ENCODE results near the gene LIN7B.

LIN7B gene

DNA sequence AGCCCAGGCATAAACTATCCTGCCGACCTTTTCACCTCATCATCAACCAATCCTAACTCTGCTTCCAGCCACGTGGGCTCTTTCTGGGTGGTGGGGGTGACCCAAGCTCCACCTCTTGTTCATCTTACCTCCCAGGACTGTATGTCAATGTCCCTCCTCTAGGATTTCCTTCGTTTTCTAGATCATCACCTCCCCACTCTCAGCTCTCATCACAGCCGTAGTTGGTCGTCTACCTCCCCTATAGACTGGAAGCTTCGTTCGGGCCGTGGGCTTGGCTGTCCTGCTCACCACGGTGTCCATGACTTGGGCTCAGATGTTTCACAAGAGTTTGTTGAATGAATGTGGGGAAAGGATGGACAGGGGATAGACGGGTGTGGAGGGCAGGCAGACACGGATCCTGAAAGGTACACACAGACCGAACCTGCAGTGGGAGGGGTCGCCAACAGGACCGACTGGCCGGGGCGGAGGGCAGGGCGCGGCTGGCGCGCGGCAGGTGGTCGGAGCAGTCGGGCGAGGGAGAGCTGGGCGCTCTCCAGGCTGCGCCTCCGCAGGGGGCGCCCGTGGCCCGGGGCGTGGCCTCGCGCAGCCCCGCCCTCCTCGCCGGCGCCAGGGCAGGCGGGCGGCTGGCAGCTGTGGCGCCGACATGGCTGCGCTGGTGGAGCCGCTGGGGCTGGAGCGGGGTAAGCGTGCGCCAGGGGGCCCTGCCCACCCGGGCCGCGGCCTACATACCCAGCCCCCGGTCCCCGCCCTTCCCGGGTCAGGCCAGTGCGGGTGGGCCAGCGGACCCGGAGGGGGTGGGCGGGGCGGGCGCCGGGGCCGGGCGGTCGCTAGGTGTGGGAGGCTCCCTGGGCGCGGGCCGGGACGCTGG lies at the start of gene LIN7B (continued):
- TF ChIP-seq ZNF596 (tag by site-specific recombination; IDR thresholded peaks at IDR 0.05), result no peak
- TF ChIP-seq, protein P1, sequence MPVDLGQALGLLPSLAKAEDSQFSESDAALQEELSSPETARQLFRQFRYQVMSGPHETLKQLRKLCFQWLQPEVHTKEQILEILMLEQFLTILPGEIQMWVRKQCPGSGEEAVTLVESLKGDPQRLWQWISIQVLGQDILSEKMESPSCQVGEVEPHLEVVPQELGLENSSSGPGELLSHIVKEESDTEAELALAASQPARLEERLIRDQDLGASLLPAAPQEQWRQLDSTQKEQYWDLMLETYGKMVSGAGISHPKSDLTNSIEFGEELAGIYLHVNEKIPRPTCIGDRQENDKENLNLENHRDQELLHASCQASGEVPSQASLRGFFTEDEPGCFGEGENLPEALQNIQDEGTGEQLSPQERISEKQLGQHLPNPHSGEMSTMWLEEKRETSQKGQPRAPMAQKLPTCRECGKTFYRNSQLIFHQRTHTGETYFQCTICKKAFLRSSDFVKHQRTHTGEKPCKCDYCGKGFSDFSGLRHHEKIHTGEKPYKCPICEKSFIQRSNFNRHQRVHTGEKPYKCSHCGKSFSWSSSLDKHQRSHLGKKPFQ (tag by site-specific recombination; IDR thresholded peaks at IDR 0.05), result no peak
- TF ChIP-seq, protein P2, sequence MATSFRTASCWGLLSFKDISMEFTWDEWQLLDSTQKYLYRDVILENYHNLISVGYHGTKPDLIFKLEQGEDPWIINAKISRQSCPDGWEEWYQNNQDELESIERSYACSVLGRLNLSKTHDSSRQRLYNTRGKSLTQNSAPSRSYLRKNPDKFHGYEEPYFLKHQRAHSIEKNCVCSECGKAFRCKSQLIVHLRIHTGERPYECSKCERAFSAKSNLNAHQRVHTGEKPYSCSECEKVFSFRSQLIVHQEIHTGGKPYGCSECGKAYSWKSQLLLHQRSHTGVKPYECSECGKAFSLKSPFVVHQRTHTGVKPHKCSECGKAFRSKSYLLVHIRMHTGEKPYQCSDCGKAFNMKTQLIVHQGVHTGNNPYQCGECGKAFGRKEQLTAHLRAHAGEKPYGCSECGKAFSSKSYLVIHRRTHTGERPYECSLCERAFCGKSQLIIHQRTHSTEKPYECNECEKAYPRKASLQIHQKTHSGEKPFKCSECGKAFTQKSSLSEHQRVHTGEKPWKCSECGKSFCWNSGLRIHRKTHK (tag by site-specific recombination; IDR thresholded peaks at IDR 0.05), result no peak
- TF ChIP-seq ZNF133 (tag by site-specific recombination; IDR thresholded peaks at IDR 0.05), result no peak
- TF ChIP-seq, protein P3, sequence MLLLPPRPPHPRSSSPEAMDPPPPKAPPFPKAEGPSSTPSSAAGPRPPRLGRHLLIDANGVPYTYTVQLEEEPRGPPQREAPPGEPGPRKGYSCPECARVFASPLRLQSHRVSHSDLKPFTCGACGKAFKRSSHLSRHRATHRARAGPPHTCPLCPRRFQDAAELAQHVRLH (tag by site-specific recombination; IDR thresholded peaks at IDR 0.05), result no peak
- no peak; the same call in 1 of the 2 replicates for TF ChIP-seq ZNF501 (tag by site-specific recombination; IDR thresholded peaks at IDR 0.05)
- TF ChIP-seq ZNF221 (tag by site-specific recombination; IDR thresholded peaks at IDR 0.05; ENCODE audit: borderline replicate concordance), result no peak
- TF ChIP-seq ZNF558 (tag by site-specific recombination; IDR thresholded peaks at IDR 0.05), result no peak
- TF ChIP-seq ZNF366 (tag by site-specific recombination; conservative IDR thresholded peaks at IDR 0.05), result peak; percentile 85
- TF ChIP-seq ZNF266 (tag by site-specific recombination; IDR thresholded peaks at IDR 0.05; ENCODE audit: low read depth), result no peak
- no peak for TF ChIP-seq KLF10 (tag by site-specific recombination; IDR thresholded peaks at IDR 0.05)
- TF ChIP-seq ZNF776 (tag by site-specific recombination; IDR thresholded peaks at IDR 0.05; ENCODE audit: borderline replicate concordance), result no peak
- TF ChIP-seq, protein P4, sequence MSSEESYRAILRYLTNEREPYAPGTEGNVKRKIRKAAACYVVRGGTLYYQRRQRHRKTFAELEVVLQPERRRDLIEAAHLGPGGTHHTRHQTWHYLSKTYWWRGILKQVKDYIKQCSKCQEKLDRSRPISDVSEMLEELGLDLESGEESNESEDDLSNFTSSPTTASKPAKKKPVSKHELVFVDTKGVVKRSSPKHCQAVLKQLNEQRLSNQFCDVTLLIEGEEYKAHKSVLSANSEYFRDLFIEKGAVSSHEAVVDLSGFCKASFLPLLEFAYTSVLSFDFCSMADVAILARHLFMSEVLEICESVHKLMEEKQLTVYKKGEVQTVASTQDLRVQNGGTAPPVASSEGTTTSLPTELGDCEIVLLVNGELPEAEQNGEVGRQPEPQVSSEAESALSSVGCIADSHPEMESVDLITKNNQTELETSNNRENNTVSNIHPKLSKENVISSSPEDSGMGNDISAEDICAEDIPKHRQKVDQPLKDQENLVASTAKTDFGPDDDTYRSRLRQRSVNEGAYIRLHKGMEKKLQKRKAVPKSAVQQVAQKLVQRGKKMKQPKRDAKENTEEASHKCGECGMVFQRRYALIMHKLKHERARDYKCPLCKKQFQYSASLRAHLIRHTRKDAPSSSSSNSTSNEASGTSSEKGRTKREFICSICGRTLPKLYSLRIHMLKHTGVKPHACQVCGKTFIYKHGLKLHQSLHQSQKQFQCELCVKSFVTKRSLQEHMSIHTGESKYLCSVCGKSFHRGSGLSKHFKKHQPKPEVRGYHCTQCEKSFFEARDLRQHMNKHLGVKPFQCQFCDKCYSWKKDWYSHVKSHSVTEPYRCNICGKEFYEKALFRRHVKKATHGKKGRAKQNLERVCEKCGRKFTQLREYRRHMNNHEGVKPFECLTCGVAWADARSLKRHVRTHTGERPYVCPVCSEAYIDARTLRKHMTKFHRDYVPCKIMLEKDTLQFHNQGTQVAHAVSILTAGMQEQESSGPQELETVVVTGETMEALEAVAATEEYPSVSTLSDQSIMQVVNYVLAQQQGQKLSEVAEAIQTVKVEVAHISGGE (tag by site-specific recombination; conservative IDR thresholded peaks at IDR 0.05; ENCODE audit: low read depth), result 0 out of 2 replicates have a peak, but pooled peaks have one; percentile 10
- TF ChIP-seq ZNF624 (tag by site-specific recombination; IDR thresholded peaks at IDR 0.05), result no peak
- TF ChIP-seq, protein P5, sequence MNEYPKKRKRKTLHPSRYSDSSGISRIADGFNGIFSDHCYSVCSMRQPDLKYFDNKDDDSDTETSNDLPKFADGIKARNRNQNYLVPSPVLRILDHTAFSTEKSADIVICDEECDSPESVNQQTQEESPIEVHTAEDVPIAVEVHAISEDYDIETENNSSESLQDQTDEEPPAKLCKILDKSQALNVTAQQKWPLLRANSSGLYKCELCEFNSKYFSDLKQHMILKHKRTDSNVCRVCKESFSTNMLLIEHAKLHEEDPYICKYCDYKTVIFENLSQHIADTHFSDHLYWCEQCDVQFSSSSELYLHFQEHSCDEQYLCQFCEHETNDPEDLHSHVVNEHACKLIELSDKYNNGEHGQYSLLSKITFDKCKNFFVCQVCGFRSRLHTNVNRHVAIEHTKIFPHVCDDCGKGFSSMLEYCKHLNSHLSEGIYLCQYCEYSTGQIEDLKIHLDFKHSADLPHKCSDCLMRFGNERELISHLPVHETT (tag by site-specific recombination; IDR thresholded peaks at IDR 0.05), result 0 out of 2 replicates have a peak, but pooled peaks have one; percentile 15
- TF ChIP-seq ZNF416 (tag by site-specific recombination; IDR thresholded peaks at IDR 0.05), result no peak
- TF ChIP-seq, protein P6, sequence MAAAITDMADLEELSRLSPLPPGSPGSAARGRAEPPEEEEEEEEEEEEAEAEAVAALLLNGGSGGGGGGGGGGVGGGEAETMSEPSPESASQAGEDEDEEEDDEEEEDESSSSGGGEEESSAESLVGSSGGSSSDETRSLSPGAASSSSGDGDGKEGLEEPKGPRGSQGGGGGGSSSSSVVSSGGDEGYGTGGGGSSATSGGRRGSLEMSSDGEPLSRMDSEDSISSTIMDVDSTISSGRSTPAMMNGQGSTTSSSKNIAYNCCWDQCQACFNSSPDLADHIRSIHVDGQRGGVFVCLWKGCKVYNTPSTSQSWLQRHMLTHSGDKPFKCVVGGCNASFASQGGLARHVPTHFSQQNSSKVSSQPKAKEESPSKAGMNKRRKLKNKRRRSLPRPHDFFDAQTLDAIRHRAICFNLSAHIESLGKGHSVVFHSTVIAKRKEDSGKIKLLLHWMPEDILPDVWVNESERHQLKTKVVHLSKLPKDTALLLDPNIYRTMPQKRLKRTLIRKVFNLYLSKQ (tag by site-specific recombination; IDR thresholded peaks at IDR 0.05; ENCODE audit: borderline replicate concordance), result no peak
- TF ChIP-seq SP2 (tag by site-specific recombination; IDR thresholded peaks at IDR 0.05), result peak; percentile 52
- TF ChIP-seq ZNF510 (tag by site-specific recombination; IDR thresholded peaks at IDR 0.05; ENCODE audit: insufficient replicate concordance), result no peak
- TF ChIP-seq MEIS1 (CRISPR knock-in tag; IDR thresholded peaks at IDR 0.05; ENCODE audit: borderline replicate concordance), result no peak
- TF ChIP-seq ZNF248 (tag by site-specific recombination; IDR thresholded peaks at IDR 0.05), result no peak
- TF ChIP-seq, protein P7, sequence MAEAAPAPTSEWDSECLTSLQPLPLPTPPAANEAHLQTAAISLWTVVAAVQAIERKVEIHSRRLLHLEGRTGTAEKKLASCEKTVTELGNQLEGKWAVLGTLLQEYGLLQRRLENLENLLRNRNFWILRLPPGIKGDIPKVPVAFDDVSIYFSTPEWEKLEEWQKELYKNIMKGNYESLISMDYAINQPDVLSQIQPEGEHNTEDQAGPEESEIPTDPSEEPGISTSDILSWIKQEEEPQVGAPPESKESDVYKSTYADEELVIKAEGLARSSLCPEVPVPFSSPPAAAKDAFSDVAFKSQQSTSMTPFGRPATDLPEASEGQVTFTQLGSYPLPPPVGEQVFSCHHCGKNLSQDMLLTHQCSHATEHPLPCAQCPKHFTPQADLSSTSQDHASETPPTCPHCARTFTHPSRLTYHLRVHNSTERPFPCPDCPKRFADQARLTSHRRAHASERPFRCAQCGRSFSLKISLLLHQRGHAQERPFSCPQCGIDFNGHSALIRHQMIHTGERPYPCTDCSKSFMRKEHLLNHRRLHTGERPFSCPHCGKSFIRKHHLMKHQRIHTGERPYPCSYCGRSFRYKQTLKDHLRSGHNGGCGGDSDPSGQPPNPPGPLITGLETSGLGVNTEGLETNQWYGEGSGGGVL (tag by site-specific recombination; IDR thresholded peaks at IDR 0.05), result 0 out of 2 replicates have a peak, but pooled peaks have one; percentile 27
- TF ChIP-seq SP7 (tag by site-specific recombination; IDR thresholded peaks at IDR 0.05), result peak; percentile 64
- TF ChIP-seq ZBTB1 (tag by site-specific recombination; IDR thresholded peaks at IDR 0.05), result no peak
- TF ChIP-seq, protein P8, sequence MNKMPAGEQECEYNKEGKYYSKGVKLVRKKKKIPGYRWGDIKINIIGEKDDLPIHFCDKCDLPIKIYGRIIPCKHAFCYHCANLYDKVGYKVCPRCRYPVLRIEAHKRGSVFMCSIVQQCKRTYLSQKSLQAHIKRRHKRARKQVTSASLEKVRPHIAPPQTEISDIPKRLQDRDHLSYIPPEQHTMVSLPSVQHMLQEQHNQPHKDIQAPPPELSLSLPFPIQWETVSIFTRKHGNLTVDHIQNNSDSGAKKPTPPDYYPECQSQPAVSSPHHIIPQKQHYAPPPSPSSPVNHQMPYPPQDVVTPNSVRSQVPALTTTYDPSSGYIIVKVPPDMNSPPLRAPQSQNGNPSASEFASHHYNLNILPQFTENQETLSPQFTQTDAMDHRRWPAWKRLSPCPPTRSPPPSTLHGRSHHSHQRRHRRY (tag by site-specific recombination; IDR thresholded peaks at IDR 0.05), result no peak
- TF ChIP-seq ZNF223 (tag by site-specific recombination; IDR thresholded peaks at IDR 0.05), result no peak

All from HEK293 (cell line).